ENCODE data around the gene EEPD1. TPM values are rescaled to one million over a fixed set of nuclear protein-coding genes. Genes with fewer than 3 reads are reported as not detected.
"Not testable (repeated sequence)": the region's sequence is repeated elsewhere in the genome, so short reads cannot be mapped to it uniquely, and the experiment has no call there.

Gene EEPD1
- total and polyA plus RNA-seq, 8 donors, result 7.1 to 60.5 (median 10.0) TPM

GRCh38 chr7:36315309-36315944 is 162.4 kb downstream of the EEPD1 start:
- FAIRE-seq, result no peak

GRCh38 chr7:36316319-36316718 is 163.3 kb downstream of the EEPD1 start:
- DNase-seq (no peak), FAIRE-seq (no peak), ATAC-seq (no peak)
- Histone ChIP-seq H3K4me3 (no peak overlapping the region), H3K36me3 (no peaks in the 10 kb centered on the region), H3K27ac (no peak overlapping the region), H3K27me3 (no peaks in the 10 kb centered on the region), H3K9me3 (no peaks in the 10 kb centered on the region), H3K4me1 (peaks cover 0 to 6% (median 0%) of the 10 kb centered on the region in 3 donors)
- WGBS, 2 donors, result 91 to 92% methylated on average over 7 of the region's 7 CpGs
- TF ChIP-seq CTCF (IDR thresholded peaks at IDR 0.05), result no peak
- intact Hi-C loops (cut with DNase I), result loop anchor here (5.0 to 10.0 kb wide), 3 partner anchors 329 to 334 kb away; no protein-coding TSS in a partner anchor

More at GRCh38 chr7:36315309-36315944, 162.4 kb downstream of the EEPD1 start:
- Histone ChIP-seq H3K27me3 (no peaks in the 10 kb centered on the region), H3K27ac (no peak overlapping the region), H3K9me3 (no peaks in the 10 kb centered on the region), H3K36me3 (no peaks in the 10 kb centered on the region), H3K4me3 (no peak overlapping the region), H3K4me1 (peaks cover 0 to 6% (median 0%) of the 10 kb centered on the region in 3 donors)
- WGBS, 2 donors, result 64 to 67% methylated on average over 9 of the region's 9 CpGs
- no peak for TF ChIP-seq CTCF (IDR thresholded peaks at IDR 0.05)
- DNase-seq (no peak), ATAC-seq (peak in 1 of 4 donors; percentile 31)
- intact Hi-C loops (cut with DNase I), result loop anchor here (5.0 to 10.0 kb wide), 3 partner anchors 328 to 333 kb away; no protein-coding TSS in a partner anchor

- no peaks in the 10 kb centered on the region for H3K27me3 ChIP-seq
- H3K36me3 ChIP-seq, result no peaks in the 10 kb centered on the region
- peaks cover 0 to 6% (median 0%) of the 10 kb centered on the region in 3 donors for H3K4me1 ChIP-seq
- no peak overlapping the region for H3K4me3 ChIP-seq
- no peaks in the 10 kb centered on the region for H3K9me3 ChIP-seq
- ATAC-seq, result no peak
- intact Hi-C loops (cut with DNase I), result loop anchor here (5.0 to 10.0 kb wide), 3 partner anchors 330 to 335 kb away; no protein-coding TSS in a partner anchor
- no peak for TF ChIP-seq CTCF (IDR thresholded peaks at IDR 0.05)
- no peak for DNase-seq
- H3K27ac ChIP-seq, result no peak overlapping the region
- WGBS, 2 donors, result 80 to 90% methylated on average over 1 of the region's 1 CpG
- FAIRE-seq, result no peak
These were observed 164.2 kb downstream of the EEPD1 start for GRCh38 chr7:36317276-36317675.

- Histone ChIP-seq H3K4me3 (no peak overlapping the region), H3K27ac (no peak overlapping the region), H3K36me3 (no peaks in the 10 kb centered on the region), H3K4me1 (peaks cover 0 to 6% (median 0%) of the 10 kb centered on the region in 3 donors), H3K27me3 (no peaks in the 10 kb centered on the region), H3K9me3 (no peaks in the 10 kb centered on the region)
- DNase-seq (no peak), ATAC-seq (no peak), FAIRE-seq (no peak)
- intact Hi-C loops (cut with DNase I), result loop anchor here (5.0 to 10.0 kb wide), 3 partner anchors 331 to 336 kb away; no protein-coding TSS in a partner anchor
- TF ChIP-seq CTCF (IDR thresholded peaks at IDR 0.05), result no peak
- 71 to 82% methylated on average over 8 of the region's 8 CpGs for WGBS, 2 donors
These were observed 165.1 kb downstream of the EEPD1 start for GRCh38 chr7:36318116-36318515.

GRCh38 chr7:36321284-36321683 is 168.2 kb downstream of the EEPD1 start:
- FAIRE-seq, result not testable (repeated sequence)

More at GRCh38 chr7:36321284-36321683, 168.2 kb downstream of the EEPD1 start:
- H3K4me3 ChIP-seq; H3K27me3 ChIP-seq; H3K27ac ChIP-seq; H3K36me3 ChIP-seq; intact Hi-C loops (cut with DNase I); DNase-seq; H3K9me3 ChIP-seq; ATAC-seq; H3K4me1 ChIP-seq: not testable (repeated sequence)
- WGBS, 2 donors, result 90 to 100% methylated on average over 3 of the region's 3 CpGs
